Measurements from ENCODE around the gene ZNF655.
"Not testable (repeated sequence)": the region's sequence is repeated elsewhere in the genome, so short reads cannot be mapped to it uniquely, and the experiment has no call there.

ZNF655 gene

GRCh38 chr7:99559175-99559915 lies 903 bp downstream of the ZNF655 start:
- DNase-seq (ENCODE audit: low read depth in 1 of 2, low spot score in 1 of 2): no peak

- DNase-seq (ENCODE audit: low read depth in 1 of 2, low spot score in 1 of 2): no peak
Observed at GRCh38 chr7:99560834-99561736, 2.6 kb downstream of the ZNF655 start.

- no peak for DNase-seq (ENCODE audit: low read depth in 1 of 2, low spot score in 1 of 2)
Observed at GRCh38 chr7:99561737-99562051, 3.3 kb downstream of the ZNF655 start.

- DNase-seq (ENCODE audit: low read depth in 1 of 2, low spot score in 1 of 2): no peak
Observed at GRCh38 chr7:99562114-99562784, 3.8 kb downstream of the ZNF655 start.

GRCh38 chr7:99562832-99563231 lies 4.4 kb downstream of the ZNF655 start:
- peak in 1 of 2 donors; percentile 19 for DNase-seq (ENCODE audit: low read depth in 1 of 2, low spot score in 1 of 2)

- DNase-seq (ENCODE audit: low read depth in 1 of 2, low spot score in 1 of 2): no peak
Observed at GRCh38 chr7:99563650-99564049, 5.2 kb downstream of the ZNF655 start.

GRCh38 chr7:99568770-99569169 lies 10.3 kb downstream of the ZNF655 start:
- DNase-seq (ENCODE audit: low read depth in 1 of 2, low spot score in 1 of 2): not testable (repeated sequence)

GRCh38 chr7:99571768-99572167 lies 13.3 kb downstream of the ZNF655 start:
- no peak for DNase-seq (ENCODE audit: low read depth in 1 of 2, low spot score in 1 of 2)

GRCh38 chr7:99573257-99573656 lies 14.8 kb downstream of the ZNF655 start:
- DNase-seq (ENCODE audit: low read depth in 1 of 2, low spot score in 1 of 2): no peak

GRCh38 chr7:99576251-99576650 lies 17.8 kb downstream of the ZNF655 start:
- DNase-seq (ENCODE audit: low read depth in 1 of 2, low spot score in 1 of 2): no peak

- DNase-seq (ENCODE audit: low read depth in 1 of 2, low spot score in 1 of 2): no peak
Observed at GRCh38 chr7:99579281-99579955, 21.0 kb downstream of the ZNF655 start.

- DNase-seq (ENCODE audit: low read depth in 1 of 2, low spot score in 1 of 2): peak in 1 of 2 donors; percentile 43
Observed at GRCh38 chr7:99579956-99580777, 21.7 kb downstream of the ZNF655 start.

- DNase-seq (ENCODE audit: low read depth in 1 of 2, low spot score in 1 of 2): not testable (repeated sequence)
Observed at GRCh38 chr7:99580778-99581332, 22.4 kb downstream of the ZNF655 start.

- DNase-seq (ENCODE audit: low read depth in 1 of 2, low spot score in 1 of 2): no peak
Observed at GRCh38 chr7:99588868-99589267, 30.4 kb downstream of the ZNF655 start.

- no peak for DNase-seq (ENCODE audit: low read depth in 1 of 2, low spot score in 1 of 2)
Observed at GRCh38 chr7:99594948-99595745, 36.7 kb downstream of the ZNF655 start.

GRCh38 chr7:99596408-99596955 lies 38.0 kb downstream of the ZNF655 start:
- no peak for DNase-seq (ENCODE audit: low read depth in 1 of 2, low spot score in 1 of 2)

- DNase-seq (ENCODE audit: low read depth in 1 of 2, low spot score in 1 of 2): no peak
Observed at GRCh38 chr7:99597762-99598501, 39.5 kb downstream of the ZNF655 start, which contains the start of gene TMEM225B. Gene TMEM225B, plus strand, starts transcription at chr7:99598267. Its CDS starts 6,122 bp downstream, at chr7:99604389.

- no peak for DNase-seq (ENCODE audit: low read depth in 1 of 2, low spot score in 1 of 2)
Observed at GRCh38 chr7:99599836-99600235, 41.4 kb downstream of the ZNF655 start.

Measured in activated T-helper 1 cell treated with anti-CD3 and anti-CD28 coated beads, Interleukin-2, amount 50 U/mL, for 16 hours (primary cell).